HG03039 (cell line): ENCODE data around the gene UTP25.
"Not testable (repeated sequence)": the region's sequence is repeated elsewhere in the genome, so short reads cannot be mapped to it uniquely, and the experiment has no call there.

Experiments used
- ATAC-seq: cut with Tn5 transposase; IDR thresholded peaks from one replicate; pipeline ENCODE4 v1.9.1; 2021; ENCODE audit warnings: mild to moderate bottlenecking, moderate library complexity; ENCODE audit not compliant: unreplicated experiment

UTP25 gene

GRCh38 chr1:209889077-209889418 lies 61.3 kb downstream of the UTP25 start:
- no peak for ATAC-seq

GRCh38 chr1:209890641-209891330 lies 63.0 kb downstream of the UTP25 start:
- no peak for ATAC-seq

- no peak for ATAC-seq
Measured at GRCh38 chr1:209893751-209894150, 66.0 kb downstream of the UTP25 start.

- ATAC-seq = no peak
Measured at GRCh38 chr1:209895709-209896108, 67.9 kb downstream of the UTP25 start.

GRCh38 chr1:209896346-209896745 lies 68.6 kb downstream of the UTP25 start:
- no peak for ATAC-seq

- ATAC-seq = not testable (repeated sequence)
Measured at GRCh38 chr1:209898271-209898670, 70.5 kb downstream of the UTP25 start.

- not testable (repeated sequence) for ATAC-seq
Measured at GRCh38 chr1:209898851-209899250, 71.1 kb downstream of the UTP25 start.

- no peak for ATAC-seq
Measured at GRCh38 chr1:209899948-209900347, 72.2 kb downstream of the UTP25 start.

GRCh38 chr1:209900734-209901133 lies 73.0 kb downstream of the UTP25 start:
- ATAC-seq = no peak

- ATAC-seq = no peak
Measured at GRCh38 chr1:209901211-209901610, 73.4 kb downstream of the UTP25 start.

GRCh38 chr1:209904774-209905173 lies 77.0 kb downstream of the UTP25 start:
- ATAC-seq = not testable (repeated sequence)
